Raji (cell line): ENCODE measurements around the gene GTF2H4.

Experiments used
- POLR2A ChIP-seq: IDR thresholded peaks from 2 replicates; pipeline ENCODE4 v1.6.1; 2011; ENCODE audit warnings: low read depth, low read length, control low read depth; ENCODE audit not compliant: insufficient read depth

Gene GTF2H4

GRCh38 chr6:30889921-30890645 is 17.9 kb upstream of the GTF2H4 start:
- no peak for TF ChIP-seq POLR2A

GRCh38 chr6:30890646-30891449 is 17.2 kb upstream of the GTF2H4 start:
- TF ChIP-seq POLR2A: no peak

GRCh38 chr6:30891450-30891723 is 16.6 kb upstream of the GTF2H4 start:
- TF ChIP-seq POLR2A: no peak

GRCh38 chr6:30891816-30892538 is 16.0 kb upstream of the GTF2H4 start:
- TF ChIP-seq POLR2A: no peak

- TF ChIP-seq POLR2A: no peak
Measured at GRCh38 chr6:30893001-30893591, 14.9 kb upstream of the GTF2H4 start.

- no peak for TF ChIP-seq POLR2A
Measured at GRCh38 chr6:30893666-30894065, 14.3 kb upstream of the GTF2H4 start.

GRCh38 chr6:30894381-30894780 is 13.6 kb upstream of the GTF2H4 start:
- no peak for TF ChIP-seq POLR2A

- no peak for TF ChIP-seq POLR2A
Measured at GRCh38 chr6:30894935-30895334, 13.1 kb upstream of the GTF2H4 start.

GRCh38 chr6:30895343-30895742 is 12.7 kb upstream of the GTF2H4 start:
- TF ChIP-seq POLR2A: no peak

GRCh38 chr6:30896541-30896940 is 11.5 kb upstream of the GTF2H4 start:
- no peak for TF ChIP-seq POLR2A

- TF ChIP-seq POLR2A: no peak
Measured at GRCh38 chr6:30897882-30898281, 10.1 kb upstream of the GTF2H4 start.

GRCh38 chr6:30898750-30899360 is 9.2 kb upstream of the GTF2H4 start:
- no peak for TF ChIP-seq POLR2A

GRCh38 chr6:30900863-30901417 is 7.1 kb upstream of the GTF2H4 start:
- TF ChIP-seq POLR2A: no peak

GRCh38 chr6:30901436-30901835 is 6.6 kb upstream of the GTF2H4 start:
- no peak for TF ChIP-seq POLR2A

GRCh38 chr6:30902709-30903108 is 5.3 kb upstream of the GTF2H4 start:
- no peak for TF ChIP-seq POLR2A
